Dendritic cell treated with granulocyte-macrophage colony-stimulating factor and Interleukin-4, amounts not matched to agents 40 ng/mL and 50 ng/mL, for 4 days (primary cell): ENCODE measurements around the gene KCND2.

Source experiments
- H3K27ac Mint-ChIP-seq: one replicate; pipeline ENCODE4 v1.8.0; 2022; ENCODE audit warnings: mild to moderate bottlenecking, mixed read lengths
- H3K27me3 Mint-ChIP-seq: one replicate; pipeline ENCODE4 v1.8.0; 2022; ENCODE audit warnings: mild to moderate bottlenecking, mixed read lengths
- H3K36me3 Mint-ChIP-seq: one replicate; pipeline ENCODE4 v1.8.0; 2022; ENCODE audit warnings: low read depth, mixed read lengths
- H3K4me1 Mint-ChIP-seq: one replicate; pipeline ENCODE4 v1.8.0; 2022; ENCODE audit warnings: low read depth, mixed read lengths
- H3K4me3 Mint-ChIP-seq: one replicate; pipeline ENCODE4 v1.8.0; 2022; ENCODE audit warnings: mild to moderate bottlenecking, moderate library complexity, mixed read lengths
- H3K9me3 Mint-ChIP-seq: one replicate; pipeline ENCODE4 v1.8.0; 2022; ENCODE audit warnings: mixed read lengths
- intact Hi-C: fragments of 100-400 bp; cut with micrococcal nuclease; formaldehyde crosslinking; loops from one replicate; pipeline ENCODE4 v1.15.0; 2022

Gene KCND2

GRCh38 chr7:120405652-120406051 is 132.7 kb downstream of the KCND2 start:
- intact Hi-C loops = no loop called here
- Mint-ChIP-seq H3K27ac (no peak overlapping the region), H3K36me3 (no peaks in the 10 kb centered on the region), H3K9me3 (no peaks in the 10 kb centered on the region), H3K4me1 (no peaks in the 10 kb centered on the region), H3K4me3 (no peak overlapping the region), H3K27me3 (no peaks in the 10 kb centered on the region)

- no peaks in the 10 kb centered on the region for H3K4me1 Mint-ChIP-seq
- intact Hi-C loops = no loop called here
Observed at GRCh38 chr7:120407010-120407409, 134.0 kb downstream of the KCND2 start.

GRCh38 chr7:120412139-120413050 is 139.4 kb downstream of the KCND2 start:
- H3K4me3 Mint-ChIP-seq = no peak overlapping the region

More at GRCh38 chr7:120407010-120407409, 134.0 kb downstream of the KCND2 start:
- Mint-ChIP-seq H3K36me3 (no peaks in the 10 kb centered on the region), H3K27ac (no peak overlapping the region), H3K4me3 (no peak overlapping the region), H3K9me3 (no peaks in the 10 kb centered on the region), H3K27me3 (no peaks in the 10 kb centered on the region)

GRCh38 chr7:120413164-120413563 is 140.2 kb downstream of the KCND2 start:
- no peak overlapping the region for H3K27ac Mint-ChIP-seq
- H3K4me3 Mint-ChIP-seq = no peak overlapping the region
- H3K36me3 Mint-ChIP-seq = no peaks in the 10 kb centered on the region
- no peaks in the 10 kb centered on the region for H3K9me3 Mint-ChIP-seq
- no peaks in the 10 kb centered on the region for H3K4me1 Mint-ChIP-seq
- H3K27me3 Mint-ChIP-seq = no peaks in the 10 kb centered on the region
- intact Hi-C loops = no loop called here

More at GRCh38 chr7:120412139-120413050, 139.4 kb downstream of the KCND2 start:
- Mint-ChIP-seq H3K27me3 (no peaks in the 10 kb centered on the region), H3K27ac (no peak overlapping the region), H3K36me3 (no peaks in the 10 kb centered on the region), H3K4me1 (no peaks in the 10 kb centered on the region), H3K9me3 (no peaks in the 10 kb centered on the region)
- intact Hi-C loops = no loop called here

DNA sequence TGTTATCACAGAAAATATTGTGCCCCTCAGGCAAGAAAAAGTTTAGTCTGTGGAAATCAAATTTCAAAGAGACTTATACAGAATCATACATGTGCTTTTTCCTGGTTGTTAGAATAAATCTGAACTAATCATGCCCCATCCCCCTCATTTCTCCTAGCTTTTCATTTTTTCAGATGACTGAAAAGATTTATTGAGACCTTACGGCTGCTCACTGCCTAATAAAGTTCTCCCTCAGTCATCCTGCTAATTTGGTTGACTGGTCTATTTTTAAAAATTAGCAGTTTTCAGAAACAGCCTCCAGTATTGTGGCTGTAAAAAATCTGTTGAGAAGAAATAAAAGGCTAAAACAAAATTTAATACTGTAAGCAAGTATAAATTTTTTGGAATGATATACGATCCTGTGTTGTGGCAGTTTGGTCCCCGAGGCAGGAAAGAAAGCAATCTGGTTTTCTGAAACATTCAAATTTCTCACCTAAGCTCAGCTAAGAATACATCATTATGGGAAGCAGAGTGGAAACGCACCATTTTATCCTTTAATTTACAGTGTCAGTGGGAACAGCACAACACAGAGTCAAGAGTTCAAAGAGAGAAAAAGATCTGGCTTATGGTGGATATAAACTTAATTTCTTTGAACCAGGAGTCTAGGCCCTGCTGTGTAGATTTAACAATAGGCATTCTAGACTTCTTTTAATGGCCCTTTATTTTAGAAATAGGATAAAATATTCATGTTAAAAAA is 144.4 kb downstream of the KCND2 start:
- no peaks in the 10 kb centered on the region for H3K36me3 Mint-ChIP-seq
- no peaks in the 10 kb centered on the region for H3K27me3 Mint-ChIP-seq
- no peak overlapping the region for H3K4me3 Mint-ChIP-seq
- no peak overlapping the region for H3K27ac Mint-ChIP-seq
- intact Hi-C loops = no loop called here
- H3K4me1 Mint-ChIP-seq = no peaks in the 10 kb centered on the region
- H3K9me3 Mint-ChIP-seq = no peaks in the 10 kb centered on the region

DNA sequence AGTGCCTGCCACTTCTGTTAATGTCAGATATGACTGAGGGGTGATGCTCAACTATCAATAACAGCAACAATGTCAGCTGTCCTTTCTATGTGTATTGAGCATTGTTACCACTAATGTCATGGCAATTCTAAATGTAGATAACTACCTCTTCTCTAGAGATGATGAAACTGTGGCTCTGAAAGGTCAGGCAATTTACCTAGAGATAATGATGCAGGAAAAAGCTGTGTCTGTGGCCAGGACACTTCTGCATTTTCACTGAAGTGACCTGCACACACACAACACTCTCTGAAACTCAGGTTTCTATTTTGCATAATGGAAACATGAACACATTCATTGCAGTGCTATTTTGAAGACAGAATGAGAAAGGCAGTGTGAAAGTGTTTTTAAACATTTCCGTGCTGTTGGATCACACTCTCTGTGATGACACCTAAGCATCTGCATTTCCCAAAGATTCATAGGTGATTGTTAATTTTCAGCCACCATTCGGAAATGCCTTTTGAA is 148.2 kb downstream of the KCND2 start:
- no peaks in the 10 kb centered on the region for H3K27me3 Mint-ChIP-seq
- no peak overlapping the region for H3K27ac Mint-ChIP-seq
- intact Hi-C loops = no loop called here
- H3K4me1 Mint-ChIP-seq = no peaks in the 10 kb centered on the region
- no peaks in the 10 kb centered on the region for H3K9me3 Mint-ChIP-seq
- no peak overlapping the region for H3K4me3 Mint-ChIP-seq
- no peaks in the 10 kb centered on the region for H3K36me3 Mint-ChIP-seq

GRCh38 chr7:120431016-120431415 is 158.0 kb downstream of the KCND2 start:
- no peak overlapping the region for H3K27ac Mint-ChIP-seq
- intact Hi-C loops = no loop called here
- H3K4me3 Mint-ChIP-seq = no peak overlapping the region
- no peaks in the 10 kb centered on the region for H3K4me1 Mint-ChIP-seq
- no peaks in the 10 kb centered on the region for H3K27me3 Mint-ChIP-seq
- H3K9me3 Mint-ChIP-seq = no peaks in the 10 kb centered on the region
- no peaks in the 10 kb centered on the region for H3K36me3 Mint-ChIP-seq

DNA sequence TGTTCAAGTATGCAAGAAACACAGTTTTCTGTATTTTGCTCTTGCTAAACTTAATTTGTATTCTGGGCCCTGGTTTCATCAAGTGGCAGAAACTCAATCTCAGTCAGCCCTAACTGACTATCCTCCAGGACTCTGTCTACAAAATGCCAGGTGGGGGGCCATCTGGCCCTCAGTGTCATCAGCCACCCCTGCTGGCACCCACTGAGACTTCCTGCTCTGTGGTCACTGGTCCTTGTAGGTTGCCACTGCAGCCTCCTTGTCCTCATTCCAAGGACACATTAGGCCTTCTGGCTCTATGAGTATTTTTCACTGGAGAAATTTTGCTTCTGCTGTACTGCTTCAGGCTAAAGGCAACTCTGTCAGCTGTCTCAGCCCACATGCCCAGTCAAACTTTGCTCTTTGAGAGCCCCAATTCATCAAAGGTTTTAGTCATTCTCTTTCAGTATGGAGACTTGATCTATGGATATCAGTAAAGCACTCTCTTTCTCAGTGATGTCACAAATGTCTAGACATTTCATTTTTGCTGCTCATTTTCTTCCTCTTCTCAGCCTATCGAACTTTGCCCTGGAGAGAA is 163.6 kb downstream of the KCND2 start:
- Mint-ChIP-seq H3K4me1 (no peaks in the 10 kb centered on the region), H3K27me3 (no peaks in the 10 kb centered on the region), H3K36me3 (no peaks in the 10 kb centered on the region), H3K27ac (no peak overlapping the region), H3K4me3 (no peak overlapping the region), H3K9me3 (no peaks in the 10 kb centered on the region)
- intact Hi-C loops = no loop called here

DNA sequence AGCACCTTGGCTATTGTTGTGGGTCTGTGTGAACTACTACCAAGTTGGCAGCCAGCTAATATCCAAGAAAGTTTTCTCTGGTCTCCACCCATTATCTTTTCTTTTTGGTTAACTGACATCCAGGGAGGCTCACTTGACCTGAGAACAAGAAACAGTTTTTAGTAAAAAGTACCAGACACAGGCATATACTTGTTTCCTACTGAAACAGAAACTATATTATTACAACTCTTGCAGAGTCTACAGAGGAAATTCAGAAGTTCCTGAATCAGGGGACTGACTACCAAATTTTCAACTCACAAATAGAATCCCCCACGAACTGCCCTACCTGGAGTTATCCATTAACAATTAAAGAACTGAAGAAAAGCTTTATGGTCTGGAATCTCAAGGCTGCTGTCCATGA is 168.9 kb downstream of the KCND2 start:
- Mint-ChIP-seq H3K36me3 (no peaks in the 10 kb centered on the region), H3K4me1 (no peaks in the 10 kb centered on the region), H3K4me3 (no peak overlapping the region), H3K27me3 (no peaks in the 10 kb centered on the region), H3K27ac (no peak overlapping the region), H3K9me3 (no peaks in the 10 kb centered on the region)
- intact Hi-C loops = no loop called here

GRCh38 chr7:120442838-120443237 is 169.9 kb downstream of the KCND2 start:
- H3K4me1 Mint-ChIP-seq = no peaks in the 10 kb centered on the region
- no peaks in the 10 kb centered on the region for H3K9me3 Mint-ChIP-seq
- no peaks in the 10 kb centered on the region for H3K36me3 Mint-ChIP-seq
- intact Hi-C loops = no loop called here
- no peak overlapping the region for H3K4me3 Mint-ChIP-seq
- H3K27ac Mint-ChIP-seq = no peak overlapping the region
- no peaks in the 10 kb centered on the region for H3K27me3 Mint-ChIP-seq

DNA sequence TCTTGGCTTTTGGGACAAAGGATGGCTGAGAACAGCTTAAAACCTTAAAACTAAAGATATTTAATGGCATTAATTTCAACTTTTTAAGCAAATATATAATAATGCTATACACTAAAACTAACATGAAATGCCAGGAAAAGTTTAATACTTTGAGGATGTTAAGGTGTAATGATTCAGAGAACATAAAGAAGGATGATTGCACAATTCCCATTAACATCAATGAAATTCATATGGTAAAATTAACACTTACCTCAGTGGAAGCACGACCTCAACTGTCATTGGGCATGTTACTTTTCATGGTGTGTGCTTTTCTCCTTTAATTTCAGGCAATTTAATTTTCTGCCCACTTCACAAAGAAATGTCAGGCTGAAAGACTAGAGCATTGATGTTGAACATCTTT is 171.7 kb downstream of the KCND2 start:
- Mint-ChIP-seq H3K4me3 (no peak overlapping the region), H3K27ac (no peak overlapping the region), H3K36me3 (no peaks in the 10 kb centered on the region), H3K9me3 (no peaks in the 10 kb centered on the region), H3K4me1 (no peaks in the 10 kb centered on the region), H3K27me3 (no peaks in the 10 kb centered on the region)
- intact Hi-C loops = no loop called here

GRCh38 chr7:120445276-120445675 is 172.3 kb downstream of the KCND2 start:
- intact Hi-C loops = no loop called here
- Mint-ChIP-seq H3K27ac (no peak overlapping the region), H3K27me3 (no peaks in the 10 kb centered on the region), H3K4me1 (no peaks in the 10 kb centered on the region), H3K36me3 (no peaks in the 10 kb centered on the region), H3K9me3 (no peaks in the 10 kb centered on the region), H3K4me3 (no peak overlapping the region)

GRCh38 chr7:120452665-120453064 is 179.7 kb downstream of the KCND2 start:
- H3K4me1 Mint-ChIP-seq = no peaks in the 10 kb centered on the region
- no peak overlapping the region for H3K27ac Mint-ChIP-seq
- H3K36me3 Mint-ChIP-seq = no peaks in the 10 kb centered on the region
- H3K27me3 Mint-ChIP-seq = no peaks in the 10 kb centered on the region
- intact Hi-C loops = no loop called here
- H3K4me3 Mint-ChIP-seq = no peak overlapping the region
- peaks cover 23% of the 10 kb centered on the region for H3K9me3 Mint-ChIP-seq

DNA sequence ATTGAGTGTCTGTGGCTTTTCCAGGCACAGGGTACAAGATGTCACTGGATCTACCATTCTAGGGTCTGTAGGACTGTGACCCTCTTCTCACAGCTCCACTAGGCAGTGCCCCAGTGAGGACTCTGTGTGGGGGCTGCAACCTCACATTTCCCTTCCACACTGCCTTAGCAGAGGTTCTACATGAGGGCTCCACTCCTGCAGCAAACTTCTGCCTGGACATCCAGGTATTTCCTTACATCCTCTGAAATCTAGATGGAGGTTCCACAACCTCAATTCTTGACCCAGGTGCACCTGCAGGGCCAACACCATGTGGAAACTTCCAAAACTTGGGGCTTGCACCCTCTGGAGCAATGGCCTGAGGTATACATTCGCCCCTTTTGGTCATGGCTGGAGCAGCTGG is 183.7 kb downstream of the KCND2 start:
- Mint-ChIP-seq H3K27me3 (no peaks in the 10 kb centered on the region), H3K9me3 (peaks cover 27% of the 10 kb centered on the region), H3K4me3 (no peak overlapping the region), H3K27ac (no peak overlapping the region), H3K4me1 (no peaks in the 10 kb centered on the region), H3K36me3 (no peaks in the 10 kb centered on the region)
- intact Hi-C loops = no loop called here
